Ishikawa (cell line): Measurements from ENCODE around the gene SLC25A28.

Experiments used
- CEBPB ChIP-seq: IDR thresholded peaks from 2 replicates; pipeline ENCODE4 v1.6.1; 2012
- CREB1 ChIP-seq: IDR thresholded peaks from 2 replicates; pipeline ENCODE4 v1.6.1; 2012; ENCODE audit warnings: low read depth
- EGR1 ChIP-seq: IDR thresholded peaks from 2 replicates; pipeline ENCODE4 v1.6.1; 2012
- EP300 ChIP-seq: IDR thresholded peaks from 2 replicates; pipeline ENCODE4 v1.6.1; 2012; ENCODE audit warnings: borderline replicate concordance
- FOXM1 ChIP-seq: IDR thresholded peaks from 2 replicates; pipeline ENCODE4 v1.6.1; 2012; ENCODE audit warnings: low read depth, borderline replicate concordance
- MAX ChIP-seq: IDR thresholded peaks from 2 replicates; pipeline ENCODE4 v1.6.1; 2012
- NFIC ChIP-seq: IDR thresholded peaks from 2 replicates; pipeline ENCODE4 v1.6.1; 2012
- RAD21 ChIP-seq: IDR thresholded peaks from 2 replicates; pipeline ENCODE4 v1.6.1; 2012; ENCODE audit warnings: low read depth
- REST ChIP-seq: IDR thresholded peaks from 2 replicates; pipeline ENCODE4 v1.6.1; 2012; ENCODE audit warnings: low read depth, mild to moderate bottlenecking
- TAF1 ChIP-seq: IDR thresholded peaks from 2 replicates; pipeline ENCODE4 v1.6.1; 2012; ENCODE audit warnings: low read depth, mild to moderate bottlenecking
- TCF12 ChIP-seq: IDR thresholded peaks from 2 replicates; pipeline ENCODE4 v1.6.1; 2012; ENCODE audit warnings: low read depth
- TEAD4 ChIP-seq: IDR thresholded peaks from 2 replicates; pipeline ENCODE4 v1.6.1; 2012
- USF1 ChIP-seq: IDR thresholded peaks from 2 replicates; pipeline ENCODE4 v1.6.1; 2012
- YY1 ChIP-seq: IDR thresholded peaks from 2 replicates; pipeline ENCODE4 v1.6.1; 2012; ENCODE audit warnings: low read depth
- ZBTB7A ChIP-seq: IDR thresholded peaks from 2 replicates; pipeline ENCODE4 v1.6.1; 2012; ENCODE audit warnings: low read depth

SLC25A28 gene

GRCh38 chr10:99595236-99595635, 25.0 kb downstream of the SLC25A28 start:
- TF ChIP-seq TAF1 (no peak), FOXM1 (no peak), REST (no peak), CEBPB (no peak), YY1 (no peak), TEAD4 (no peak), EP300 (no peak), MAX (no peak), ZBTB7A (no peak)

- TF ChIP-seq YY1 (no peak), CREB1 (no peak), FOXM1 (no peak), CEBPB (no peak), EP300 (no peak), TCF12 (no peak), TAF1 (no peak), USF1 (no peak), TEAD4 (no peak), NFIC (no peak), REST (no peak), EGR1 (no peak), MAX (no peak)
Observed at GRCh38 chr10:99593312-99593711, 26.9 kb downstream of the SLC25A28 start.

- TF ChIP-seq EGR1 (no peak), TEAD4 (no peak), REST (no peak)
Observed at GRCh38 chr10:99590799-99591198, 29.4 kb downstream of the SLC25A28 start.

- TF ChIP-seq FOXM1 (no peak), CREB1 (no peak), ZBTB7A (no peak), EGR1 (no peak), EP300 (no peak), REST (no peak), RAD21 (no peak), TCF12 (no peak), YY1 (no peak), CEBPB (no peak), NFIC (no peak), TEAD4 (no peak), TAF1 (no peak), USF1 (no peak), MAX (no peak)
Observed at GRCh38 chr10:99583687-99584086, 36.6 kb downstream of the SLC25A28 start.
